Vagina (tissue), 2 donors: ENCODE measurements around the gene CHD6. TPM values are rescaled to one million over a fixed set of nuclear protein-coding genes. Genes with fewer than 3 reads are reported as not detected.
A peak's percentile ranks its signal among the peaks of the same experiment; 100 is the strongest.

ENCODE experiments used
- DNase-seq, 2 donors: peaks; one replicate each; pipeline ENCODE4 v3.0.0-alpha.2; 2017; ENCODE audit errors: extremely low spot score in 2 of 2
- H3K27ac ChIP-seq: fragments of 200-600 bp; sonication (generic); one replicate; pipeline ENCODE4 v1.5.1; 2019
- H3K27me3 ChIP-seq: fragments of 200-600 bp; sonication (generic); one replicate; pipeline ENCODE4 v1.5.1; 2019
- H3K36me3 ChIP-seq, 2 donors: fragments of 200-600 bp; sonication (generic); one replicate each; pipeline ENCODE4 v1.5.1; 2017 to 2019
- H3K4me1 ChIP-seq: fragments of 200-600 bp; sonication (generic); one replicate; pipeline ENCODE4 v1.5.1; 2019
- H3K4me3 ChIP-seq, 2 donors: fragments of 200-600 bp; sonication (generic); 1 replicate in 1 of 2; 2 replicates in 1 of 2; pipeline ENCODE4 v1.5.1; 2016 to 2019
- H3K9me3 ChIP-seq: fragments of 200-600 bp; sonication (generic); one replicate; pipeline ENCODE4 v1.5.1; 2019
- CTCF ChIP-seq, 3 experiments: fragments of 450-650 bp in 2 of 3; fragments of 200-600 bp in 1 of 3; sonication (generic) in 1 of 3; IDR thresholded peaks; one replicate each; pipeline ENCODE4 v1.5.1; 2017 to 2019; ENCODE audit warnings: antibody characterized with exemption in 3 of 3, mild to moderate bottlenecking in 2 of 3, moderate library complexity in 2 of 3
- POLR2A ChIP-seq, 2 donors: fragments of 450-650 bp; IDR thresholded peaks; one replicate each; pipeline ENCODE4 v1.6.1; 2017; ENCODE audit warnings: antibody characterized with exemption in 2 of 2, mild to moderate bottlenecking in 2 of 2, moderate library complexity in 2 of 2
- POLR2AphosphoS5 ChIP-seq, 2 donors: sonication (generic); formaldehyde crosslinking; IDR thresholded peaks; one replicate each; pipeline ENCODE4 v1.9.0; 2017; ENCODE audit warnings: antibody characterized with exemption in 2 of 2, mild to moderate bottlenecking in 2 of 2, low read depth in 1 of 2; ENCODE audit not compliant: insufficient read depth in 1 of 2
- intact Hi-C: fragments of 100-400 bp; cut with DNase I; formaldehyde crosslinking; loops from one replicate; pipeline ENCODE4 v1.15.1; 2023
- total RNA-seq: library from RNA; depleted of rRNA; stranded (reverse); fragments of >200 nt; gene quantifications from one replicate; pipeline ENCODE4 v1.2.3, GENCODE V29; 2016

Gene CHD6
- total RNA-seq, 1 donor from 2014 or later = 37.6 TPM

GRCh38 chr20:41510847-41511450 is 107.2 kb downstream of the CHD6 start:
- no peak overlapping the region for H3K27ac ChIP-seq
- no peaks in the 10 kb centered on the region for H3K36me3 ChIP-seq
- no peak overlapping the region for H3K4me3 ChIP-seq
- intact Hi-C loops = no loop called here
- no peak for DNase-seq
- TF ChIP-seq POLR2AphosphoS5 (IDR thresholded peaks at IDR 0.05; ENCODE audit: insufficient read depth in 1 of 2, low read depth in 1 of 2) (no peak), CTCF (IDR thresholded peaks at IDR 0.05) (no peak)
- peaks cover 19% of the 10 kb centered on the region for H3K4me1 ChIP-seq
- no peaks in the 10 kb centered on the region for H3K27me3 ChIP-seq
- no peaks in the 10 kb centered on the region for H3K9me3 ChIP-seq

- no peak overlapping the region for H3K4me3 ChIP-seq
- H3K4me1 ChIP-seq = peaks cover 19% of the 10 kb centered on the region
- no peaks in the 10 kb centered on the region for H3K27me3 ChIP-seq
- H3K27ac ChIP-seq = no peak overlapping the region
- peaks cover 0 to 2% of the 10 kb centered on the region in 2 donors for H3K36me3 ChIP-seq
- intact Hi-C loops = no loop called here
- TF ChIP-seq POLR2AphosphoS5 (IDR thresholded peaks at IDR 0.05; ENCODE audit: insufficient read depth in 1 of 2, low read depth in 1 of 2) = no peak
- TF ChIP-seq POLR2A (IDR thresholded peaks at IDR 0.05) = no peak
- TF ChIP-seq CTCF (IDR thresholded peaks at IDR 0.05) = no peak
- no peaks in the 10 kb centered on the region for H3K9me3 ChIP-seq
- DNase-seq = no peak
These were observed 108.0 kb downstream of the CHD6 start for GRCh38 chr20:41510224-41510623.

GRCh38 chr20:41509316-41510200 is 108.6 kb downstream of the CHD6 start:
- TF ChIP-seq POLR2AphosphoS5 (IDR thresholded peaks at IDR 0.05; ENCODE audit: insufficient read depth in 1 of 2, low read depth in 1 of 2) (no peak), POLR2A (IDR thresholded peaks at IDR 0.05) (no peak), CTCF (IDR thresholded peaks at IDR 0.05) (no peak)
- H3K4me1 ChIP-seq = peaks cover 19% of the 10 kb centered on the region
- H3K36me3 ChIP-seq = peaks cover 0 to 7% of the 10 kb centered on the region in 2 donors
- no peaks in the 10 kb centered on the region for H3K9me3 ChIP-seq
- no peak overlapping the region for H3K4me3 ChIP-seq
- H3K27me3 ChIP-seq = no peaks in the 10 kb centered on the region
- no peak for DNase-seq
- intact Hi-C loops = no loop called here
- H3K27ac ChIP-seq = peak overlapping the region; percentile 22

- H3K9me3 ChIP-seq = no peaks in the 10 kb centered on the region
- TF ChIP-seq CTCF (IDR thresholded peaks at IDR 0.05) = no peak
- TF ChIP-seq POLR2A (IDR thresholded peaks at IDR 0.05) = no peak
- TF ChIP-seq POLR2AphosphoS5 (IDR thresholded peaks at IDR 0.05; ENCODE audit: insufficient read depth in 1 of 2, low read depth in 1 of 2) = no peak
- peaks cover 0 to 7% of the 10 kb centered on the region in 2 donors for H3K36me3 ChIP-seq
- intact Hi-C loops = no loop called here
- H3K27ac ChIP-seq = no peak overlapping the region
- H3K4me3 ChIP-seq = no peak overlapping the region
- H3K27me3 ChIP-seq = no peaks in the 10 kb centered on the region
- H3K4me1 ChIP-seq = peaks cover 19% of the 10 kb centered on the region
- no peak for DNase-seq
These were observed 109.8 kb downstream of the CHD6 start for GRCh38 chr20:41508335-41508734.

GRCh38 chr20:41507851-41508250 is 110.3 kb downstream of the CHD6 start:
- TF ChIP-seq POLR2AphosphoS5 (IDR thresholded peaks at IDR 0.05; ENCODE audit: insufficient read depth in 1 of 2, low read depth in 1 of 2) = no peak
- TF ChIP-seq CTCF (IDR thresholded peaks at IDR 0.05) = no peak
- TF ChIP-seq POLR2A (IDR thresholded peaks at IDR 0.05) = no peak
- intact Hi-C loops = no loop called here
- Histone ChIP-seq H3K4me3 (no peak overlapping the region), H3K27ac (no peak overlapping the region), H3K36me3 (peaks cover 0 to 7% of the 10 kb centered on the region in 2 donors), H3K4me1 (peaks cover 19% of the 10 kb centered on the region), H3K27me3 (no peaks in the 10 kb centered on the region), H3K9me3 (no peaks in the 10 kb centered on the region)
- no peak for DNase-seq
